Measurements from ENCODE around the gene CLCN2. TPM values are rescaled to one million over a fixed set of nuclear protein-coding genes. Genes with fewer than 3 reads are reported as not detected.

CLCN2 gene
- total and polyA plus RNA-seq, 2 of the 8 experiments (the other 6 are each of a cell fraction or from before 2014, with no cell fraction given), result 13.7 to 16.1 TPM

DNA sequence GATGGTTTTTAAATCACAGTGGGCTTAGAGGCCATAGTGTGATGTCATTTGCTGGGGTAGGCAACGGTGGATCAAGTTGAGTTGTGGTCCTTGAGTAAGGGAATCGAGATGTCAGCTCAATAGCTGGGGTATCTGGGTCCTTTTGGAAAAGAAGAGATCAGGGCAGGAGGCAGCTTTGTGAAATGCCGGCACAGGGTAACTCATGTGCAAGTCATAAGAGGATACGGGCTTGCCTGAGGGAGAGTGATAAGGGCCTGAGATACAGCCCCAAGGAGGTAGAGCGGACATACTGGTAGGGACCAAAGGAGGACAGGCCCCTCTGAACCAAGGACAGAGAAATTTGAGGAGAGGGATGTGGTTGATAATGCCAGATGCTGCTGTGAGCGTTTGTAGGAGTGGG lies 28.2 kb downstream of the CLCN2 start:
- H3K27ac ChIP-seq (ENCODE audit: low read depth, low read length), result no peak overlapping the region
- no peak overlapping the region for H3K23ac ChIP-seq (ENCODE audit: insufficient read length)
- no peak overlapping the region for H2AK5ac ChIP-seq (ENCODE audit: low read depth, low read length)
- no peak overlapping the region for H3K9ac ChIP-seq (replicated peaks in 1 of 4; ENCODE audit: extremely low read depth in 1 of 4, low read depth in 3 of 4, low read length in 3 of 4)
- H2BK20ac ChIP-seq (ENCODE audit: low read length), result no peak overlapping the region
- DNase-seq (ENCODE audit: low read depth in 1 of 2, low spot score in 2 of 2) (no peak), FAIRE-seq (no peak)
- peaks cover 39 to 66% (median 59%) of the 10 kb centered on the region in 4 experiments for H3K36me3 ChIP-seq (ENCODE audit: control insufficient read depth in 2 of 4, insufficient read depth in 4 of 4, low read length in 3 of 4)
- 95% methylated on average over 6 of the region's 6 CpGs; no CpG with 5 or more reads in 1 of the 2 experiments for WGBS, 2 experiments (ENCODE audit: extremely low coverage in 1 of 2, insufficient coverage in 1 of 2, insufficient read length in 1 of 2, insufficient replicate concordance in 2 of 2, low coverage in 1 of 2, low lambda C conversion rate in 2 of 2, missing lambda C conversion rate in 1 of 2)
- no peak overlapping the region for H4K5ac ChIP-seq (ENCODE audit: insufficient read length, low read depth, low read length)
- H3K4me2 ChIP-seq (ENCODE audit: insufficient read depth in 1 of 2, low read depth in 2 of 2, low read length in 2 of 2), result no peak overlapping the region
- H2BK5ac ChIP-seq (ENCODE audit: low read depth, low read length), result no peak overlapping the region
- ChIA-PET POLR2A (ENCODE audit: partially characterized antibody) (interaction anchor here (1.0 to 2.0 kb wide), 4 partner anchors 9 to 15 kb away, joined by 3 to 16 read pairs (median 9); no protein-coding TSS in a partner anchor), CTCF (ENCODE audit: partially characterized antibody) (interaction anchor here (1.2 kb wide), 1 partner anchor 17 kb away, joined by 4 read pairs; no protein-coding TSS in a partner anchor)
- H4K8ac ChIP-seq (ENCODE audit: extremely low read depth, insufficient read depth, low read length), result no peak overlapping the region; the same call in 1 of the 2 replicates
- H4K91ac ChIP-seq (replicated peaks; ENCODE audit: insufficient read length, low read length), result no peak overlapping the region
- no peak overlapping the region for H3K56ac ChIP-seq (replicated peaks; ENCODE audit: insufficient read length, low read depth, low read length)
- H3K4me1 ChIP-seq (replicated peaks in 1 of 4; ENCODE audit: control insufficient read depth in 3 of 4, insufficient read depth in 4 of 4, low read length in 3 of 4), result peaks cover 0 to 16% (median 12%) of the 10 kb centered on the region in 4 experiments; a peak in 6 of 7 replicates
- no peak overlapping the region for H2BK120ac ChIP-seq (replicated peaks; ENCODE audit: low read depth, low read length)
- 0 out of 4 replicates have a peak, but pooled peaks cover 0 to 2% of the 10 kb centered on the region in 2 experiments for H3K79me2 ChIP-seq (ENCODE audit: control insufficient read depth in 1 of 2, insufficient read depth in 2 of 2, low read length in 2 of 2)
- H3K9me3 ChIP-seq (ENCODE audit: insufficient read depth in 2 of 2, low read depth in 1 of 2, low read length in 1 of 2), result no peaks in the 10 kb centered on the region
- H3K18ac ChIP-seq (ENCODE audit: extremely low read depth, low read length), result no peak overlapping the region
- no peaks in the 10 kb centered on the region for H3K27me3 ChIP-seq (replicated peaks in 1 of 4; ENCODE audit: control insufficient read depth in 3 of 4, extremely low read depth in 1 of 4, insufficient read depth in 3 of 4, low read length in 3 of 4)
- H2BK12ac ChIP-seq (ENCODE audit: low read depth, low read length), result no peak overlapping the region
- TF ChIP-seq SP4 (IDR thresholded peaks at IDR 0.05; ENCODE audit: low read length) (no peak), SAP30 (IDR thresholded peaks at IDR 0.05; ENCODE audit: insufficient read depth, insufficient replicate concordance, low read length) (no peak), CREB1 (IDR thresholded peaks at IDR 0.05) (no peak), CHD2 (IDR thresholded peaks at IDR 0.05; ENCODE audit: low read length) (no peak), HDAC2 (IDR thresholded peaks at IDR 0.05; ENCODE audit: borderline replicate concordance in 1 of 2, low read depth in 2 of 2, low read length in 2 of 2) (no peak), SUZ12 (IDR thresholded peaks at IDR 0.05; ENCODE audit: low read length) (no peak), POLR2AphosphoS5 (IDR thresholded peaks at IDR 0.05; ENCODE audit: low read depth, low read length) (0 out of 2 replicates have a peak, but pooled peaks have one; percentile 14)
- peaks cover 17 to 31% of the 10 kb centered on the region in 2 experiments for H4K20me1 ChIP-seq (replicated peaks in 1 of 2; ENCODE audit: control insufficient read depth in 1 of 2, insufficient read depth in 2 of 2, low read length in 2 of 2)
- H2AFZ ChIP-seq (ENCODE audit: low read length), result no peak overlapping the region
- peaks cover 11% of the 10 kb centered on the region for H3K79me1 ChIP-seq (ENCODE audit: low read depth, low read length)
- no peak overlapping the region for H3K14ac ChIP-seq (ENCODE audit: insufficient read length)
- no peak overlapping the region for H2BK15ac ChIP-seq (ENCODE audit: low read length)
- H3K4ac ChIP-seq (replicated peaks; ENCODE audit: insufficient read length, low read depth, low read length), result no peak overlapping the region
- H3K4me3 ChIP-seq (ENCODE audit: extremely low read depth in 1 of 4, insufficient read depth in 2 of 4, low read depth in 3 of 4, low read length in 4 of 4), result no peak overlapping the region
- H3K23me2 ChIP-seq (ENCODE audit: low read depth, low read length), result peaks cover 12% of the 10 kb centered on the region
